H1 (cell line): ENCODE data around the gene CBFA2T2. TPM values are rescaled to one million over a fixed set of nuclear protein-coding genes. Genes with fewer than 3 reads are reported as not detected.

Experiments used
- CTCF ChIA-PET: fragments of 300-600 bp; sonication (Branson Sonifier 250); formaldehyde crosslinking; loops from one replicate; lab custom pipeline; 2021; ENCODE audit not compliant: partially characterized antibody; lab: Charles Lee
- POLR2A ChIA-PET: fragments of 300-600 bp; sonication (Branson Sonifier 250); formaldehyde crosslinking; loops from one replicate; lab custom pipeline; 2021; ENCODE audit warnings: inconsistent platforms; ENCODE audit not compliant: partially characterized antibody; lab: Charles Lee
- DNase-seq, 2 experiments: peaks; one replicate each; pipeline versions ENCODE4 v3.0.0 to v3.0.0-alpha.2; 2010 to 2022; ENCODE audit warnings: low spot score in 2 of 2, low read depth in 1 of 2, mixed read lengths in 1 of 2
- FAIRE-seq: peaks from 2 replicates; lab custom pipeline; 2011; peaks lifted over from hg19 to GRCh38; lab: Jason Lieb, UNC
- H2AFZ ChIP-seq: 2 replicates; pipeline ENCODE4 v1.8.1; 2012; ENCODE audit warnings: low read length, inconsistent platforms
- H2AK5ac ChIP-seq: 2 replicates; pipeline ENCODE4 v1.6.1; 2013; ENCODE audit warnings: low read depth, low read length
- H2BK120ac ChIP-seq: replicated peaks from 2 replicates; pipeline ENCODE3; 2013; ENCODE audit warnings: low read depth, low read length, inconsistent platforms
- H2BK12ac ChIP-seq: 2 replicates; pipeline ENCODE4 v1.6.1; 2013; ENCODE audit warnings: low read depth, low read length
- H2BK15ac ChIP-seq: 2 replicates; pipeline ENCODE4 v1.6.1; 2013; ENCODE audit warnings: low read length
- H2BK20ac ChIP-seq: 2 replicates; pipeline ENCODE4 v1.6.1; 2013; ENCODE audit warnings: low read length
- H2BK5ac ChIP-seq: 2 replicates; pipeline ENCODE4 v1.6.1; 2013; ENCODE audit warnings: low read depth, low read length
- H3K14ac ChIP-seq: 2 replicates; pipeline ENCODE4 v1.6.1; 2013; ENCODE audit warnings: inconsistent platforms; ENCODE audit not compliant: insufficient read length
- H3K18ac ChIP-seq: 2 replicates; pipeline ENCODE4 v1.6.1; 2013; ENCODE audit warnings: low read length; ENCODE audit errors: extremely low read depth
- H3K23ac ChIP-seq: 2 replicates; pipeline ENCODE4 v1.6.1; 2013; ENCODE audit warnings: inconsistent platforms; ENCODE audit not compliant: insufficient read length
- H3K23me2 ChIP-seq: 2 replicates; pipeline ENCODE4 v1.6.1; 2013; ENCODE audit warnings: low read depth, low read length
- H3K27ac ChIP-seq: 2 replicates; pipeline ENCODE4 v1.6.1; 2011; ENCODE audit warnings: low read depth, low read length, inconsistent platforms
- H3K27me3 ChIP-seq, 4 experiments: replicated peaks in 1 of 4; 1 replicate in 1 of 4; 2 replicates in 3 of 4; pipeline versions ENCODE4 v1.6.1 to v1.8.1; 2011 to 2013; ENCODE audit warnings: low read length in 3 of 4, mild to moderate bottlenecking in 3 of 4, inconsistent platforms in 2 of 4, mixed read lengths in 2 of 4, moderate library complexity in 1 of 4; ENCODE audit not compliant: control insufficient read depth in 3 of 4, insufficient read depth in 3 of 4; ENCODE audit errors: extremely low read depth in 1 of 4
- H3K36me3 ChIP-seq, 4 experiments: 2 replicates each; pipeline versions ENCODE4 v1.6.1 to v1.8.1; 2011 to 2013; ENCODE audit warnings: mild to moderate bottlenecking in 4 of 4, low read length in 3 of 4, moderate library complexity in 2 of 4, control low read depth in 1 of 4, inconsistent platforms in 1 of 4; ENCODE audit not compliant: insufficient read depth in 4 of 4, control insufficient read depth in 2 of 4
- H3K4ac ChIP-seq: replicated peaks from 2 replicates; pipeline ENCODE3; 2013; ENCODE audit warnings: low read length, low read depth, mixed read lengths, inconsistent platforms; ENCODE audit not compliant: insufficient read length
- H3K4me1 ChIP-seq, 4 experiments: replicated peaks in 1 of 4; 1 replicate in 1 of 4; 2 replicates in 3 of 4; pipeline versions ENCODE4 v1.6.1 to v1.8.1; 2011 to 2013; ENCODE audit warnings: low read length in 3 of 4, inconsistent platforms in 2 of 4, mixed read lengths in 1 of 4; ENCODE audit not compliant: insufficient read depth in 4 of 4, control insufficient read depth in 3 of 4
- H3K4me2 ChIP-seq, 2 experiments: 2 replicates each; pipeline versions ENCODE4 v1.6.1 to v1.8.1; 2011 to 2013; ENCODE audit warnings: low read depth in 2 of 2, low read length in 2 of 2, control low read depth in 1 of 2, inconsistent platforms in 1 of 2, mild to moderate bottlenecking in 1 of 2; ENCODE audit not compliant: insufficient read depth in 1 of 2
- H3K4me3 ChIP-seq, 4 experiments: fragments of 200-600, 300-600 bp in 1 of 4; sonication (generic), shearing (Covaris generic), sonication (Bioruptor Twin) in 1 of 4; 2 replicates each; pipeline versions ENCODE4 v1.5.1 to v1.8.1; 2011 to 2016; ENCODE audit warnings: low read length in 4 of 4, low read depth in 3 of 4, control low read depth in 2 of 4, inconsistent platforms in 2 of 4, mild to moderate bottlenecking in 2 of 4, mixed read lengths in 1 of 4, moderate library complexity in 1 of 4; ENCODE audit not compliant: insufficient read depth in 2 of 4; ENCODE audit errors: extremely low read depth in 1 of 4
- H3K56ac ChIP-seq: replicated peaks from 2 replicates; pipeline ENCODE3; 2013; ENCODE audit warnings: low read depth, mild to moderate bottlenecking, mixed read lengths, low read length, inconsistent platforms; ENCODE audit not compliant: insufficient read length
- H3K79me1 ChIP-seq: 2 replicates; pipeline ENCODE4 v1.6.1; 2013; ENCODE audit warnings: low read depth, low read length, control low read depth
- H3K79me2 ChIP-seq, 2 experiments: 2 replicates each; pipeline versions ENCODE4 v1.6.1 to v1.8.1; 2012 to 2013; ENCODE audit warnings: low read length in 2 of 2, mild to moderate bottlenecking in 2 of 2, inconsistent platforms in 1 of 2; ENCODE audit not compliant: insufficient read depth in 2 of 2, control insufficient read depth in 1 of 2
- H3K9ac ChIP-seq, 4 experiments: replicated peaks in 1 of 4; 1 replicate in 1 of 4; 2 replicates in 3 of 4; pipeline versions ENCODE4 v1.6.1 to v1.8.1; 2011 to 2013; ENCODE audit warnings: low read depth in 3 of 4, low read length in 3 of 4, control low read depth in 2 of 4, mild to moderate bottlenecking in 2 of 4, moderate library complexity in 2 of 4, inconsistent platforms in 1 of 4; ENCODE audit errors: extremely low read depth in 1 of 4
- H3K9me3 ChIP-seq, 2 experiments: 2 replicates each; pipeline versions ENCODE4 v1.6.1 to v1.8.1; 2012 to 2013; ENCODE audit warnings: mild to moderate bottlenecking in 2 of 2, moderate library complexity in 2 of 2, control low read depth in 1 of 2, inconsistent platforms in 1 of 2, low read depth in 1 of 2, low read length in 1 of 2, mixed read lengths in 1 of 2; ENCODE audit not compliant: insufficient read depth in 2 of 2
- H4K20me1 ChIP-seq, 2 experiments: replicated peaks in 1 of 2; 2 replicates each; pipeline versions ENCODE3 to v1.8.1; 2011 to 2013; ENCODE audit warnings: inconsistent platforms in 2 of 2, low read length in 2 of 2, mild to moderate bottlenecking in 1 of 2; ENCODE audit not compliant: insufficient read depth in 2 of 2, control insufficient read depth in 1 of 2
- H4K5ac ChIP-seq: 2 replicates; pipeline ENCODE4 v1.6.1; 2013; ENCODE audit warnings: low read length, low read depth, mixed read lengths, inconsistent platforms; ENCODE audit not compliant: insufficient read length
- H4K8ac ChIP-seq: 2 replicates; pipeline ENCODE4 v1.8.0; 2013; ENCODE audit warnings: mild to moderate bottlenecking, moderate library complexity, low read length, inconsistent platforms; ENCODE audit not compliant: insufficient read depth; ENCODE audit errors: extremely low read depth
- H4K91ac ChIP-seq: replicated peaks from 2 replicates; pipeline ENCODE3; 2013; ENCODE audit warnings: low read length, mixed read lengths, inconsistent platforms; ENCODE audit not compliant: insufficient read length
- KDM4A ChIP-seq: IDR thresholded peaks from one replicate; pipeline ENCODE4 v1.7.1; 2012; ENCODE audit warnings: low read depth, mild to moderate bottlenecking, moderate library complexity, low read length, inconsistent platforms; ENCODE audit not compliant: severe bottlenecking
- TCF12 ChIP-seq: IDR thresholded peaks from 2 replicates; pipeline ENCODE4 v1.6.1; 2011; ENCODE audit warnings: low read depth, mild to moderate bottlenecking, low read length
- WGBS, 2 experiments: shearing (Covaris generic) in 1 of 2; methylation state at CpG; one replicate each; pipeline versions ENCODE4 v1.1.6 to v1.1.7; 2013 to 2015; ENCODE audit warnings: low lambda C conversion rate in 2 of 2, mixed read lengths in 2 of 2, inconsistent platforms in 1 of 2, low coverage in 1 of 2, missing lambda C conversion rate in 1 of 2; ENCODE audit not compliant: insufficient replicate concordance in 2 of 2, insufficient coverage in 1 of 2, insufficient read length in 1 of 2; ENCODE audit errors: extremely low coverage in 1 of 2, missing lambda C conversion rate in 1 of 2; 5-methylcytosine and 5-hydroxymethylcytosine counted together
- polyA plus RNA-seq, 7 experiments: library from polyadenylated mRNA; depleted of rRNA in 3 of 7; stranded (reverse) in 5 of 7; unstranded in 2 of 7; fragments of >200 nt in 5 of 7; fragments of 200-250 nt in 2 of 7; gene quantifications; 1 replicate in 5 of 7; 2 replicates in 1 of 7; 4 replicates in 1 of 7; pipeline versions ENCODE4 v1.2.1 to v1.2.3, GENCODE V29; 2011 to 2013; ENCODE audit warnings: missing spikeins in 2 of 7, mixed read lengths in 2 of 7
- total RNA-seq: library from RNA; stranded (reverse); fragmentation: NEBNext Ultra II Directional; extraction: Animal tissue kit (Norgen Biotek cat#: 25700); gene quantifications from 2 replicates; pipeline ENCODE4 v1.2.1, GENCODE V29; 2021

Gene CBFA2T2
- total and polyA plus RNA-seq, 2 of the 8 experiments (the other 6 are each of a cell fraction or from before 2014, with no cell fraction given): 11.6 to 12.9 TPM

DNA sequence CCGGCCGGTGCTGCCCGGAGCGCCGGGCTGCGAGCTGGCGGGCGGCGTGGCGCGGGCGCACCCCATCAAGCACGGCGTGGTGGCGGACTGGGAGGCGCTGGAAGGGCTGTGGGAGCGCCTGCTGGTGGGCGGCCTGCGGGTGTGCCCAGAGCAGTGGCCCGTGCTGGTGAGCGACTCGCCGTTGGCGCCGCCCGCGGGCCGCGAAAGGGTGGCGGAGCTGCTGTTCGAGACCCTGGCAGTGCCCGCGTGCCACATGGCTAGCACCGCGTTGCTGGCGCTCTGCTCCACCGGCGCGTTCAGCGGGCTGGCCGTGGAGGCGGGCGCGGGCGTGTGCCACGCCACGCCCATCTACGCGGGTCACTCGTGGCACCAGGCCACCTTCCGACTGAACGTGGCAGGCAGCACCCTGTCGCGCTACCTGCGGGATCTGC is 177.4 kb downstream of the CBFA2T2 start:
- TF ChIP-seq TCF12 (no peak), KDM4A (peak; percentile 53)
- peak overlapping the region; percentile 31; the same call in 1 of the 2 replicates for H4K8ac ChIP-seq
- FAIRE-seq (no peak), DNase-seq (no peak)
- H2BK5ac ChIP-seq: no peak overlapping the region; the same call in 1 of the 2 replicates
- H3K14ac ChIP-seq: no peak overlapping the region
- H2BK20ac ChIP-seq: no peak overlapping the region
- H2BK15ac ChIP-seq: no peak overlapping the region
- no peaks in the 10 kb centered on the region for H3K79me2 ChIP-seq
- no peak overlapping the region for H3K56ac ChIP-seq
- H3K4me1 ChIP-seq: peaks cover 0 to 18% (median 11%) of the 10 kb centered on the region in 4 experiments; a peak in 4 of 7 replicates
- peaks cover 0 to 12% of the 10 kb centered on the region in 2 experiments for H4K20me1 ChIP-seq
- H3K79me1 ChIP-seq: no peaks in the 10 kb centered on the region; the same call in 1 of the 2 replicates
- peak overlapping the region; percentile 34; the same call in 1 of the 2 replicates for H2AK5ac ChIP-seq
- peaks cover 0 to 5% of the 10 kb centered on the region in 2 experiments; a peak in 1 of 4 replicates for H3K9me3 ChIP-seq
- peak overlapping the region; percentile 19; the same call in 1 of the 2 replicates for H3K18ac ChIP-seq
- H2AFZ ChIP-seq: no peak overlapping the region
- WGBS, 2 experiments: 51% methylated on average over 40 of the region's 55 CpGs; no CpG with 5 or more reads in 1 of the 2 experiments
- H4K91ac ChIP-seq: peak overlapping the region; percentile 63
- H3K36me3 ChIP-seq: peaks cover 2 to 10% (median 6%) of the 10 kb centered on the region in 4 experiments; a peak in 4 of 8 replicates
- H3K4ac ChIP-seq: no peak overlapping the region
- H2BK120ac ChIP-seq: no peak overlapping the region
- CTCF ChIA-PET: interaction anchor here (0.6 to 4.3 kb wide), 24 partner anchors 10 to 255 kb away, joined by 3 to 38 read pairs (median 4); partner anchors contain the start of gene ZNF341
- H3K9ac ChIP-seq: no peak overlapping the region; a peak in 2 of 7 replicates
- H3K23me2 ChIP-seq: peaks cover 25% of the 10 kb centered on the region; the same call in 1 of the 2 replicates
- peak overlapping the region; percentile 68 to 70 for H3K4me2 ChIP-seq
- no peak overlapping the region for H3K27ac ChIP-seq
- no peak overlapping the region for H4K5ac ChIP-seq
- H3K23ac ChIP-seq: no peak overlapping the region
- peaks cover 0 to 10% (median 3%) of the 10 kb centered on the region in 4 experiments; a peak in 3 of 7 replicates for H3K27me3 ChIP-seq
- H3K4me3 ChIP-seq: peak overlapping the region; percentile 27 to 56 (median 30); a peak in 7 of 8 replicates
- POLR2A ChIA-PET: interaction anchor here (0.9 to 17.9 kb wide), 9 partner anchors 12 to 266 kb away, joined by 3 to 245 read pairs (median 5); partner anchors contain the start of genes CDK5RAP1, NECAB3 and PXMP4
- H2BK12ac ChIP-seq: peak overlapping the region; percentile 60; the same call in 1 of the 2 replicates
